Stimulated activated CD8-positive, alpha-beta memory T cell treated with anti-CD3 and anti-CD28 coated beads, Interleukin-15, amount 100 ng/mL, for 1 hour (primary cell): ENCODE measurements around the gene SYVN1.
"Not testable (repeated sequence)": the region's sequence is repeated elsewhere in the genome, so short reads cannot be mapped to it uniquely, and the experiment has no call there.

Experiments
- DNase-seq: peaks from one replicate; pipeline ENCODE4 v3.0.0-alpha.2; 2020; ENCODE audit warnings: low read depth

The SYVN1 gene

DNA sequence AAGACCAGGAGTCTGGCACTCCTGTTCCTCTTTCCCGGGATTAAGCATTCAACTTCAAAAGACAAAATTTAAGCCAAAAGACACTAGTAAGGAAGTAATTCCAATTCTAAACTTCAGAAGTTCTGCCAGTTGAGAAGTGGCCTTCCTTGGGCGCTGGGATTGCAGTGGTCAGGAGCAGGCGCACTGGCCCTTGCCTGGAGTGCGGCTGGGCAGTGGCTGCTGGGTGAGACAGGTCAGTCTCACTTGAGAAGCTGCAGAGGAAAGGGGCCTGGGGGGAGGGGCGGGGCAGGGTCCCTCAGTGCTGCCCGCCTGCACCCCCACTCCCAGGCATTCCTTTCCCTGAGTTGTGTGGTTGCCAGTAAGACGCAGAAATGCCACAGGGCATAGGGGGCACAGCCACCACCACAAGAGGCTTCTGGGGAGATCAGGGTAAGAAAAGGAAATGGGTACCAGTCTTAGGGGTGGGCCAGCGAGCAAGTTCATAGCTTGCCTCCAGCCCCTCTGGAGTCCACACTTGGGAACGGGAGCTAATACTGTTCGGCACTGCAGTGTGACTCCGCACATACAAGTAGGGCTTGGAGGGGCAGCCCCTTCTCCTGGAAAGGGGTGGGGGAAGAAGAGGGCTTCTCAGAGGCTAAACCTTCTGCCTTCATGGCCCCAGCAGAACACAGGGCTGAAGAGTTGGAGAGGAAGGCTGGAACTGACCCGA is 6.7 kb downstream of the SYVN1 start:
- DNase-seq = no peak

DNA sequence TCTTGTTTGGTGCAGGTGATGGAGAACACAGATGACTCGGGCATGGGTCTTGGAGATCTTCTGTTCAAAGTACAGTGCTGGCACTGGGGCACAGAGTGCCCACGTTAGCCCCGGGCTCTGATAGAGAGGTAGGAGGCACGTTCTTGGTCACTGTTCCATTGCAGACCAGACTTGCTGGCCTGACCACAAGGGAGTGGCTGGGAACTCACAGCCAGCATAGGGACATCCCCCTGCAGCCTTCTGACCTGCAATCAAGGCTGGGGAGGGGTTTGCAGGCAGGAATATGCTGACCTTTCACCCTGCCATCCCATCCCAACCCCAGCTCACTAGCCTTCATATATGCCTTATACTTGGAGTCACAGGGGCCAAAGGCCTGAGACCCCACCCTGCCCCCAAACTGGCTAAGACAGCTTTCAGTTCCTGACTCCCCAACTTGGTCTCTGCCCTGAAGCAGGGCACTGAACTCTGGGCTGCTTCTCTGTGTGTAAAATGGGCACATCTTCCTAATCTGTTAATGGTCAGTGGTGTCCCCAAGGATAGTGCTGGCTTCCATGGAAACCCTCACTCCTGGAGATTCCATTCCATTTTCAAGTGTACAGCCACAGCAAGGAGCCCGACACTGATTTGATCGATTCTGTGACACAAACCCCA is 7.6 kb downstream of the SYVN1 start:
- no peak for DNase-seq

DNA sequence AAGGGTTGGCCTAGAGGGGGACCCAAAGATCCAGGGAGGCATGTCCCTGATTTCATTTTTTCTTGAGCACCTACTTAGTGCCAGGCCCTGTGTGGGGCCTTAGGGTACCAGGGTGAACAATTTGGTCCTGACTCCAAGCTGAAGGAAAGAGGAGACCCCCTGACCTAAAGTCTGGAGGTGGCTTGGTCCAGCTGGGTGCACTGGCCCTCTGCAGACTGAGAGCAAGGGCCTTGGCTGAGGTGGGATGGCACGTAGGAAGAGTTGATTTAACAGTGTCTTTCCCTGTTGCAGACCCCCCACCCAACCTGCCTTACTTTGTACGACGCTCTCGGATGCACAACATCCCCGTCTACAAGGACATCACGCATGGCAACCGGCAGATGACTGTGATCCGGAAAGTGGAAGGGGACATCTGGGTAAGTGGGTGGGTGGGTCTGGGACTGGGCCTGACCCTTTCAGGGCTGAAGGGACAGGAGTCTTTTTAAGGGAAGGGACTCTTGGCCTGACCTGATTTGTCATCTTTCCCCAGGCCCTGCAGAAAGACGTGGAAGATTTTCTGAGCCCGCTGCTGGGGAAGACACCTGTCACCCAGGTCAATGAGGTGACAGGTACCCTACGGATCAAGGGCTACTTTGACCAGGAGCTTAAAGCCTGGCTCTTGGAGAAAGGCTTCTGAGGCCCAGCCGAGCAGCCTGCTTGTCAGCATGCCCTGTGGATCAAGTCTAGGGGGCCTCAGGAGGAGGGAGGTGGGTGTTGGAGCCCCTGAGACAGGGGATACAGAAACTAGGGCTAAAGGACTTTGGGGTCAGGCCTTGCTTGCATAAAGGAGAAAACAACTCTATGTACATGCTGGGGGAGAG is 8.9 kb downstream of the SYVN1 start:
- no peak for DNase-seq

DNA sequence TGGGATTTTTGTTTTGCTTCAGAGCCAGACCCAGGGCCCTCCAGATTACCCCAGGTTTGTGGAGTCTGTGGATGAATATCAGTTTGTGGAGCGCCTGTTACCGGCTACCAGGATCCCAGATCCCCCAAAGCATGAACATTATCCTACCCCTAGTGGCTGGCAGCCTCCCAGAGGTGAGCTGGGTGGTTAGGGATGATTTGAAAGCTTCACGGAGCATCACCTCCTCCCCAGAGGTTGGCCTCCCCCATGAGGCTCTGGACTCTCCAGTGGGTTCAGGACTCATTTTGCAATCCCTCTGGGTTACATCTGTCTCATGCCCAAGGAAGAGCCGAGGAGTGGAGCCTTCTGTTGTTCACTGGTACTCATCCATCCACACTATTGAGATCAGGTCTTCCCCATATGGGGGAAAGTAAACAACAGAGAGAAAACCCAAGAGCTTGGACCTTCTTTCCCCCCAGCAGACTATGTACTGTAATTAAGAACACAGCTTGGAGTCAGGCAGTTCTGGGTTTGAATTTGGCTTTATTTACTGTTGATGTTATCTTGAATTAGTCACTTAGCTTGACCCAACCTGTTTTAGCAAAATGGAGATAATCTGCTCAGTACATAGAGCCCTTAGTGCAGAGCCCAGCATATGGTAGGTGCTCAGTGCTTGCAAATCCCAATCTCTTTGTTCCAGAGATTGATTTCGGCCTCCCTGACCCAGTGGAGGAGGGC is 9.7 kb downstream of the SYVN1 start:
- no peak for DNase-seq

DNA sequence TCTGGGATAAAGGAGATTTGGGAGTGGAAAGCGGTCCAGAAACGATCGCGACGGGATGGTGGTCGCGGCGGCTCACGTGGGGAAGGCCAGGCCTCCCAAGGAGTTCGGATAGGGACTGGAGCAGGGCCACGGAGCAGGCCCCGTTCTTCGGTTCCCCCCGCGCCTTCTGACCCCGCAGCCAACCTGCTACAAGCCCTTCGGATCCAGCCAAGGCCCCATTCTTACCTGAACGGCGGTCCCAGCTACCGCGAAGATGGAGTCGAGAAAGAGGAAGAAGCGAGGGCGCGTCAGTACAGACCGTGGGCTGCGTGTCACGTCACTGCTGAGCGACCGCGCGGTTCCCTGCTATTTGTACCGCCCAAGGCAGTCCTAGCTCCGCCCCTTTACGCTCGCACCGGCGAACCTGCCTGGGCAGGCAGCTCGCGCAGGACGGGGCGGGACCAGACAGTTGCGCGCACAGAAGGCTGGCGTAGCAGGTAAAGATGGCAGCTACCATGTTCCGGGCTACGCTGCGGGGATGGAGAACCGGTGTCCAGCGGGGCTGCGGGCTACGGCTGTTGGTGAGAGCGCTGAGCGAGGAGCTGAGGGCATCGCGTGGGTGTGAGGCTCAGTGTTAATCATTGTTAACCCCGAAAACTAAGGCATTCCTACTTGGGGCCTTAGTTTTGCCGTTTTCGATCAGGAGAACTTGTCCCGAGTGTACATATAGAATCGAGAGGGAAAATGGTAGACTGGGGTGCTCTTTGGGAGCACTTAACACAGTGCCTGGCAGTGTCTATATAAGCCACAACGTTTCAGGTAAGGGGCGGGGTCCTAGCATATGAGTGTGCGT is 12.2 kb downstream of the SYVN1 start, which contains the start of the genes FAU and MRPL49:
TSS of gene FAU (minus strand) at position 270 of the 832 bp plus-strand sequence. CDS start 321 bp downstream, outside the sequence.
TSS of gene MRPL49 (plus strand) at position 457 of the 832 bp plus-strand sequence. CDS start at position 483, 26 bp downstream.
- DNase-seq = peak; percentile 98

DNA sequence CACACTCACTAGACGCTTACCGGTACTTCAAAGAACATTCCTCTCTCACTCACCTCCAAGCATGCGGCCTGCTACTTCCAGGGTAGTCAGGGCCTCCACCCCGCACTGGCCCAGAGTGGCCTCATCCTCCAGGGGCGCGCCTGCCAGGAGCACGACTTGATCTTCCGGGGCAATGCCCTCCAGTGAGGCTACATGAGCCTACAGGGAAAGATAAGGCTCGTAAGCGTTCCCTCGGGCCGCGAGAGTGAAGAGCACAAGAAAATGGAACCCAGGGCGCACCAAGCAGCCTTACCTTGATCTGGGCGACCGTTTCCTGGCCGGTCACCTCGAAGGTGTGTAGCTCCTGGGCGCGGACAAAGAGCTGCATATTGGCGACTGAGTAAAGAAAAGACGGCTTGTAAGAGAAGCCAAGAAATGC is 12.9 kb downstream of the SYVN1 start:
- DNase-seq = no peak

DNA sequence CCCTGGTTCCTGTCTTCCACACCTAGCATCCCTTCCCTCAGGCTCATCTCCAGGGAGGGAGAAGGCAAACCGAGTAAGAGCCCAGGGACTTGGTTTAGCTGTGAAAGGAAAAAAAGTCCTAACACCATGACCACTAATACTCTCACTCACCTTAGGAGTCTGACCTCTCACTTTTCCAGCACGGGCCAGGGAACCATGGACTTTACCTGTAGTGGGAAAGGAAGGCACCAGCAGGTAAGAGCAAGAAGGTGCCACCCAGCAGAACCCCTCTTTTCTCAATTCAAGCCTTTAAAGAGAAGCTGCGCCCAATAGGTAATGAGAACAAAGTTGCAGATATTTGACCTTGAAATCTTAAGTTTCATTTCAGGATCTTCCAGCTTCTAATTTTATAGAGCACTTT is 13.5 kb downstream of the SYVN1 start:
- no peak for DNase-seq

DNA sequence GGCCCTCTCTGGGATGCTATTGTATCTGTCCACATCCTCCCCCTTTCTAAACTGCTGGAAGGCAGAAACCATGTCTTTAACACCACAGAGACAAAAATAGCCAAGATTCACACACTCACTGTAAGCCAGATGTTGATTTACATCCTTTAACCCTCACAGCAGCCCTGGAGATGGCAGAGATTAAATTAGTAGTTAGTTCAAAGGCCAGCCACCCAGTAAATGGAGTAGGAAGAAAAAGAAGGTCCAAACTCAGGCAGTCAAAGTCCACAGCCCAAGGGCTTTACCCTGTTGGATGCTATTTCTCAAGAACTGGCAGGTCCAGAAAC is 14.7 kb downstream of the SYVN1 start:
- no peak for DNase-seq

DNA sequence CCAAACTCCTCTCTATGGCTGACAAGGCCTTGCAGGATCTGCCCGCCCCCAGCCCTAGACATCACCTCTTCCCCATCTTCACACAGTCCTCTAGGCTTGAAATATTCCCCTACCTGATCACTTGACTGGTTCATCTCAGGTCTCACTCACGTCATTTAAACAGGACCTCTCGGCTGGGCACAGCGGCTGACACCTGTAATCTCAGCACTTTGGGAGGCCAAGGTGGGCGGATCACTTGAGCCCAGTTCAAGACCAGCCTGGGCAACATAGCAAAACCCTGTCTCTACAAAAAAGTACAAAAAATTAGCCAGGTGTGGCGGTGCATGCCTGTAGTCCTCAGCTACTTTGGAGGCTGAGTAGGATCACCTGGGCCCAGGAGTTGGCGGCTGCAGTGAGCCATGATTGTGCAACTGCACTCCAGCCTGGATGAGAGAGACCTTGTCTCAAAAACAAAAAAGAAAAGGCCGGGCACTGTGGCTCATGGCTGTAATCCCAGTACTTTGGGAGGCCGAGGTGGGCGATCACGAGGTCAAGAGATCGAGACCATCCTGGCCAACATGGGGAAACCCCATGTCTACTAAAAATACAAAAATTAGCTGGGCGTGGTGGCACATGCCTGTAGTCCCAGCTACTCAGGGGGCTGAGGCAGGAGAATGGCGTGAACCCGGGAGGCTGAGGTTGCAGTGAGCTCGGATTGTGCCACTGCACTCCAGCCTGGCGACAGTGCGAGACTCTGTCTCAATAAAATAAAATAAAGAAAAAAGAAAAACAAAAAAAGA is 15.2 kb downstream of the SYVN1 start:
- not testable (repeated sequence) for DNase-seq

DNA sequence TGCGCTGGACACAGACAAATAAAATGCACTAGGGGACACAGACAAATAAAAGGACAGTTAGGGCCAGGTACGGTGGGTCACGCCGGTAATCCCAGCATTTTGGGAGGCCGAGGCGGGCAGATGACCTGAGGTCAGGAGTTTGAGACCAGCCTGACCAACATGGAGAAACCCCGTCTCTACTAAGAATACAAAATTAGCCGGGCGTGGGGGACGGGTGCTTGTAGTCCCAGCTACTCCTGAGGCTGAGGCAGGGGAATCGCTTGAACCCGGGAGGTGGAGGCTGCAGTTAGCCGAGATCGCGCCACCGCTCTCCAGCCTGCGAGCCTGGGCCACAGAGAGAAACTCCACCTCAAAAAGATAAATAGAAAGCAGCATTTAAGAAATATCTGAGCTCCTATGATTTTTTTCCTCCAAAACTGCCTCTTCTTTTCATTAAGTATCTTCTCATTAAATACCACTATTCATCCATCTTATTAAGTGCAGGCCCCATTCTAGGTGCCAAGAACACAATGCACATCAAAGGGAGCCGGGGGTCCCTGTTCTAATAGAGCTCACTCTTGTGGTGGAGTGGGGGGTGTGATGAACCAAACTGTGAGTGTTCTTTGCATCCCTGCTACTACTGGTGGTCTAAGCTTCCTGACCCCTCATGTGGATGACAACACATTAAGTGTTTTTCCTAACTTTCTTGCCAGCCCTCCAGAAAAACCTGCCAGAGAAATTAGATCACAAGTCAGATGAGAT is 16.1 kb downstream of the SYVN1 start:
- DNase-seq = no peak

DNA sequence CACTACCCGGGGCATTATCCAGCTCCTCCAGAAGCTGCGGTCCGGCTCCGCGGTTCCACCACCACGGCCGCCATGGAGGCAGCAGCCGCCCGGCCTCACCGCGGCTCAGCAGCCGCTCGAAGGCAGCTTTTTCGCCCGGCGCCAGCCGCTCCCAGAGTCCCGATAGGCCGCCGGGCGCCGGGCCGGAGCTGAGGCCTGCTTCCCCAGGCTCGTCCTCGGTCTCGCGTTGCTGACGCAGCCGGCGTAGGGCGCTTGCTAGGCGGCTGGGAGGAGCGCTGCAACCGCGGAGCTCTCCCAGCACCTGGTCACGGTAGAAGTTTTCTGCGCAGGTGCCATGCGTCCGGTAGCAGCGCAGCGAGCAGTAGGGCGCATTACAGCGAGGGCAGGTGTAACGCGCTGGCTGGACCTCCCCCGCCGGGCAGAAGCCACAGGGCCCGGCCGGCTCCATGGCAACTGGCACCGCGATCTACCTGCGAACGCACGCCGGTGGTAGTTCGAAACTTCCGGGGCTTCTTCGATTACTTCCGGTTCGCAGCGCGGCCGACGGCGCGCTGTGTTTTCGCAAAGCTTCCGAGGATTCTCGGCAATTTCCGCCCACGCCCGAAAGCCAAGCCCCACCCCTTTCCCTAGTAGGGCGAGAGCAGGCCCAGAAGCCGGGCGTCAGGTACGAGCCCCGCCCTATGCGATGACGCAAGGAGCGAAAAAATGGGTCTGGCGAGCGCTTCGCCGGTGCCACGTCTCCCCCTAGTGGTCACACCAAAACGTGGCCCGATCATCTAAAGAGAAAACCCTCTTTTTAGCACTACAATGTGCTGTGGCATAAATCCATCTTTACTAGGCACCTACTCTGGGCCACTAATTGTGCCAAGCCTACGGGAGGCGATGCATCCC is 16.9 kb downstream of the SYVN1 start, which contains the start of gene ZNHIT2:
TSS of gene ZNHIT2 (minus strand) at position 496 of the 891 bp plus-strand sequence. CDS start at position 448, 48 bp downstream.
- DNase-seq = peak; percentile 100

DNA sequence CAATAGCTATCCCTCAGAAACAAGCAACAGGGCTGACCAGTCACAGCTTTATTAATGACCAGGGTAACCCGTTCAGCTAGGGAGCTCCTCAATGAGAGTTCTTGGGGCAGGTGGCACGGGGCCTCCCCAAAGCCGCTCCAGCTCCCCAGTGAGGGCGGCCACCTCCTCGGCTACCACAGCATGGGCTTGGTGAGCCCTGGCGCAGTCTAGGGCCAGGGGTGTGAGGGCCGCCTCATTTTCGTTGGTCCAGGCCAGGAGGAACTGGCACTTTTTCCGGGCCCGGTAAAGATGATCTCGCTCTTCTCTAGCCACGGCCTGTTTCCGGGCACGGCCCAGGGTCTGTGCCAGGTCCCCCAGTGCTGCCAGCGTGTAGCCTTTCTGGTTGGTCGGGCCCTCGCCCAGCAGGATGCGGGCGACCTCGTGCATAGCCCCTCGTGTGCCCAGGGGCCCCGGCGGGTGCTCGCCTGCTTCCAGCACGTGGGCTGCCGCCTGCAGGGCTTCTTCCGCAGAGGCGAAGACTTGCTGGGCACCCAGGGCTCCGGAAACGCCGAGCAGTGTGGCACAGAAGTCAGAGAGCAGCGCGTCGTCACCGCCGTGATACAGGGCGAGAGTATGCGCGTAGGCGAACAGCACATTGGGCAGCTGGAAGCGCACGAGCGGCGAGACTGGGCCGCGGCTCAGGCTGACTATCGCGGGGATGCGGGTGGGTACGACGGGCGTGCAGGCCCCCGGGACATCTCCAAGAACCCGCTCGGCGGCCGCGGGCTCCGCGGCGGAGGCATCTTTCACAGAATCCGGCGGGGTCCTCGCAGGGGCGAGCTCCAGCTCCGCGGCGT is 17.7 kb downstream of the SYVN1 start:
- no peak for DNase-seq

DNA sequence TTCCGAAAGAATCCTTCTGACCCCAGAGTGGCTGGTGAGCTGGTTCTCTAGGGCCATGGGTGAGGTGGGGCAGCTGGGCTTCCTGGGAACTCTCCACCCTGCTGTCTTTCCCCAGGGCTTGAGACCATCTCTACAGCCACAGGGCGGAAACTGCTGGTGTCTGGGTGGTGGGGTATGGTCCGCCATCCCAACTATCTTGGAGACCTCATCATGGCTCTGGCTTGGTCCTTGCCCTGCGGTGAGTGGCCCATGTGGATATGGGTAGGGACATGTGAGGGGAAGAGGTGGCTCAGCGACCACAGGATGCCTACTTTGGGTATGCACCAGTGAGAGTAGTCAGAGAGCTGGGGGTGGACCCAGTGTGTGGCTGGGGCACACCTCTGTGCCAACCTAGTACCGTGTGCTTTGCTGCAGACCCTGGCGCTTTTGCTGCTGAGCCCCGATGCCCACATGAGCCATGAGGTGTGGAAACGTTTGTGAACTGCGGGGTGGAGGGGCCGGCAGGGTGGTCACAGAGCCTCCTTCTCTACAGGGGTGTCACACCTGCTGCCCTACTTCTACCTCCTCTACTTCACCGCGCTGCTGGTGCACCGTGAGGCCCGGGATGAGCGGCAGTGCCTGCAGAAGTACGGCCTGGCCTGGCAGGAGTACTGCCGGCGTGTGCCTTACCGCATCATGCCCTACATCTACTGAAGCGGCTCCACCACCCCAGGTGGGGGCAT is 18.8 kb downstream of the SYVN1 start:
- DNase-seq = no peak

DNA sequence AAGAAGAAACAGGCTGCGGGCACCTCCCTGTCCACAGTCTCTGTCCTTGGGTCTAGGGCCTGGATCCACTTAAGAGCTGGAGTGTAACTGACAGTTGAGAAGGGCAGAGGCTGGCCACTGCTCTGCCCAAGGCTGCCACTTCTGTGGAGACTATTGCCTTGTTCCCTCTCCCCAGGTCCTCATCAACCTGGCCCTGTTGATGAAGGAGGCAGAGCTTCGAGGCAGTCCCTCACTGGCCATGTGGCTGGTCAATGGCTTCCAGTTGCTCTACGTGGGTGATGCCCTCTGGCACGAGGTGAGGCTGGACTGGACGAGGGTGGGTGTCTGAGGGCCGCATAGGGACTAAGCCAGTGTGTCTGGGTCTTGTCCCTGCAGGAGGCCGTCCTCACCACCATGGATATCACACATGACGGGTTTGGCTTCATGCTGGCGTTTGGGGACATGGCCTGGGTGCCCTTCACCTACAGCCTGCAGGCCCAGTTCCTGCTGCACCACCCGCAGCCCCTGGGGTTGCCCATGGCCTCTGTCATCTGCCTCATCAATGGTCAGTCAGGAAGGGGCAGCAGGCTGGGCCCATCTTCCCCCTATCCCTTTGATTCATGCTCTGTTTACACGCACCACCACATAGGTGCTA is 19.7 kb downstream of the SYVN1 start:
- no peak for DNase-seq

DNA sequence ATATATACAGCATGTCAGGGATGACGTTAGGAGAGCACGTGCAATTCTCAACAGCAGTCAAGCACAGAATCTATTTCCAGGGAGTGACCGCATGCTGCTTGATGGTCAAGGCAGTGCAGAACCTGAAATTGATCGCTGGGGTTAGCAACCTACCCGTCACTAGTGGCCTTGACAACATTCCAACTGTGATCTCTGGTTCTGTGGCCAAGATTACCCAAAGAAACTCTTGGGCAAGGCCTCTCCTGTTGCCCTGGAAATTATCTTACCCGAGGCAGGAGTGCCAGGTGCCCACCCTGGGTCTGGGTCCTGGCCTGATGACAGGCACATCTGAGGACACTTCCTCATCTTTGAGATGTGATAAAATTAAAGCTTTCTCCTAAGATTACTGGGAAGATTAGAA is 20.5 kb downstream of the SYVN1 start:
- DNase-seq = no peak

DNA sequence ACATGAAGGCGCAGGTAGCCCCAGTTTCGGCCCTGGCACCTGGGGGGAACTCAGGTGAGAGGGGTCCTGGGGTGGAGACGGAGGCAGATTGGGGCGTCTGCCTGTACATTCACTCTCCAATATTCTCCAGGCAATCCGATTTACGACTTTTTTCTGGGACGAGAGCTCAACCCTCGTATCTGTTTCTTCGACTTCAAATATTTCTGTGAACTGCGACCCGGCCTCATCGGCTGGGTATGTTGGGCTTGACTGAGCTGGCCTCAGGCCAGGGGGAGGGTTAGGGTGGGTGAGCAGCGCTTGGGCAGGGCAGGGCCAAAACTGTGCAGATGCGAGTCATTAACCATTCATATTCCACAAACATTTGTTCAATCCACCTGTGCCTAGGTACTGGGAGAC is 21.0 kb downstream of the SYVN1 start:
- no peak for DNase-seq
